Stimulated activated CD4-positive, alpha-beta T cell treated with anti-CD3 and anti-CD28 coated beads, Interleukin-1b, Interleukin-23, amount 100 ng/mL, for 1 hour (primary cell): ENCODE data around the gene ONECUT1.

Source experiments
- DNase-seq, 2 donors: peaks; one replicate each; pipeline ENCODE4 v3.0.0-alpha.2; 2020; ENCODE audit warnings: low read depth in 2 of 2

Gene ONECUT1

GRCh38 chr15:52796753-52797520 lies 6.8 kb upstream of the ONECUT1 start:
- DNase-seq = no peak

- no peak for DNase-seq
These were observed 6.0 kb upstream of the ONECUT1 start for GRCh38 chr15:52796228-52796521.

GRCh38 chr15:52795464-52796227 lies 5.5 kb upstream of the ONECUT1 start:
- no peak for DNase-seq

- DNase-seq = no peak
These were observed 4.7 kb upstream of the ONECUT1 start for GRCh38 chr15:52794665-52795463.

GRCh38 chr15:52791776-52792175 lies 1.6 kb upstream of the ONECUT1 start:
- DNase-seq = no peak

GRCh38 chr15:52790941-52791751 lies 1.0 kb upstream of the ONECUT1 start:
- DNase-seq = no peak

- no peak for DNase-seq
These were observed 451 bp downstream of the ONECUT1 start for GRCh38 chr15:52789601-52790168.

GRCh38 chr15:52789008-52789600 lies 1.0 kb downstream of the ONECUT1 start:
- no peak for DNase-seq

GRCh38 chr15:52788099-52788986 lies 1.8 kb downstream of the ONECUT1 start:
- no peak for DNase-seq

GRCh38 chr15:52787549-52788098 lies 2.5 kb downstream of the ONECUT1 start:
- no peak for DNase-seq

- no peak for DNase-seq
These were observed 3.0 kb downstream of the ONECUT1 start for GRCh38 chr15:52787123-52787503.

- no peak for DNase-seq
These were observed 3.6 kb downstream of the ONECUT1 start for GRCh38 chr15:52786436-52787122.

GRCh38 chr15:52785672-52786406 lies 4.3 kb downstream of the ONECUT1 start:
- no peak for DNase-seq

GRCh38 chr15:52784799-52785671 lies 5.1 kb downstream of the ONECUT1 start:
- DNase-seq = no peak

GRCh38 chr15:52783929-52784798 lies 6.0 kb downstream of the ONECUT1 start:
- no peak for DNase-seq

GRCh38 chr15:52783191-52783829 lies 6.8 kb downstream of the ONECUT1 start:
- DNase-seq = no peak
